Osteoblast (primary cell): ENCODE measurements around the gene CRTC2. TPM values are rescaled to one million over a fixed set of nuclear protein-coding genes. Genes with fewer than 3 reads are reported as not detected.

Source experiments
- DNase-seq: peaks from one replicate; pipeline ENCODE4 v3.0.0; 2011; ENCODE audit warnings: low spot score, mixed read lengths; ENCODE audit not compliant: insufficient read length; ENCODE audit errors: missing footprints
- H2AFZ ChIP-seq: 2 replicates; pipeline ENCODE4 v1.6.0; 2011; ENCODE audit warnings: mild to moderate bottlenecking, low read length
- H3K27ac ChIP-seq: 2 replicates; pipeline ENCODE4 v1.5.1; 2011; ENCODE audit warnings: mild to moderate bottlenecking, low read depth, low read length, moderate library complexity
- H3K27me3 ChIP-seq: 2 replicates; pipeline ENCODE4 v1.6.0; 2012; ENCODE audit warnings: mild to moderate bottlenecking, control low read depth, inconsistent platforms, low read length, moderate library complexity; ENCODE audit not compliant: insufficient read depth
- H3K36me3 ChIP-seq: 2 replicates; pipeline ENCODE4 v1.5.1; 2011; ENCODE audit warnings: mild to moderate bottlenecking, low read length, control low read depth, moderate library complexity; ENCODE audit not compliant: insufficient read depth
- H3K4me1 ChIP-seq: 2 replicates; pipeline ENCODE4 v1.5.1; 2011; ENCODE audit warnings: mild to moderate bottlenecking, low read length, control low read depth, moderate library complexity; ENCODE audit not compliant: insufficient read depth
- H3K4me2 ChIP-seq: 2 replicates; pipeline ENCODE4 v1.6.0; 2011; ENCODE audit warnings: mild to moderate bottlenecking, low read length; ENCODE audit not compliant: insufficient read depth
- H3K4me3 ChIP-seq: fragments of 200-600 bp; sonication (generic); 3 replicates; pipeline ENCODE4 v1.5.1; 2012; ENCODE audit warnings: mild to moderate bottlenecking, low read length, inconsistent platforms; ENCODE audit not compliant: insufficient read depth
- H3K79me2 ChIP-seq: 2 replicates; pipeline ENCODE4 v1.6.0; 2012; ENCODE audit warnings: mild to moderate bottlenecking, low read length, control low read depth, inconsistent platforms; ENCODE audit not compliant: insufficient read depth
- H3K9me3 ChIP-seq: 2 replicates; pipeline ENCODE4 v1.5.1; 2011; ENCODE audit warnings: low read depth, low read length, control low read depth
- H4K20me1 ChIP-seq: 2 replicates; pipeline ENCODE4 v1.6.0; 2012; ENCODE audit warnings: mild to moderate bottlenecking, low read length, control low read depth; ENCODE audit not compliant: insufficient read depth
- CTCF ChIP-seq: IDR thresholded peaks from 2 replicates; pipeline ENCODE4 v1.5.1; 2011; ENCODE audit warnings: mild to moderate bottlenecking, low read depth, low read length, moderate library complexity; ENCODE audit errors: extremely low read depth
- total RNA-seq: library from RNA; depleted of rRNA; stranded (reverse); fragments of >200 nt; gene quantifications from 2 replicates; pipeline ENCODE4 v1.2.3, GENCODE V29; 2012

CRTC2 gene
- total RNA-seq, 1 donor, result 4.7 TPM

DNA sequence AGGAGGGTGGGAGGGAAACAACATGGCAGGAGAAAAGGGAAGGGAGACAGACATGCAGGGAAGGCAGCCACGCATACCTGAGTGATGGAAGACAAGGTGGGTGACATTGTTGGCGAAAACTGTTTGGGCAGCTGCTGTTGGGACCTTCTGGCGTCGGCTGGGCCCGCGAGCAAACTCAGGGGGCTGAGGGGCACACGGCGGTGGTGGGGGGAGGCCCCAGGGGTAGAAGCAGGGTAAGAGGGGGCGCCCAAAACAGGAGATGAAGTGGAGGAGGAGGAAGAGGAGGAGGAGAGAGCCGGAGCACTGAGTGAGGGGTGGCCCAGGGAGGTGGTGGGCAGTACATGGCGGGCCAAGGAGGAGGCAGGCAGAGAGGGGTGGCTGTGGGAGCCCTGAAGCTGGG is 7.2 kb downstream of the CRTC2 start:
- H3K27ac ChIP-seq, result no peak overlapping the region
- H3K36me3 ChIP-seq, result peaks cover 35% of the 10 kb centered on the region
- H3K79me2 ChIP-seq, result peaks cover 37% of the 10 kb centered on the region
- no peak overlapping the region for H2AFZ ChIP-seq
- no peak overlapping the region for H3K4me3 ChIP-seq
- no peaks in the 10 kb centered on the region for H3K27me3 ChIP-seq
- DNase-seq, result peak; percentile 42
- H3K9me3 ChIP-seq, result no peaks in the 10 kb centered on the region
- peaks cover 26% of the 10 kb centered on the region for H4K20me1 ChIP-seq
- peaks cover 5% of the 10 kb centered on the region for H3K4me1 ChIP-seq
- no peak for TF ChIP-seq CTCF
- H3K4me2 ChIP-seq, result no peak overlapping the region

- peak; percentile 100 for DNase-seq
- H3K79me2 ChIP-seq, result peaks cover 29% of the 10 kb centered on the region
- H3K4me3 ChIP-seq, result peak within 1 kb of the TSS; percentile 93
- peak within 1 kb of the TSS; percentile 80 for H2AFZ ChIP-seq
- peak within 1 kb of the TSS; percentile 90 for H3K27ac ChIP-seq
- no peaks in the 10 kb centered on the region for H3K9me3 ChIP-seq
- H3K4me2 ChIP-seq, result peak within 1 kb of the TSS; percentile 91
- H4K20me1 ChIP-seq, result no peaks in the 10 kb centered on the region
- H3K27me3 ChIP-seq, result no peaks in the 10 kb centered on the region
- peaks cover 21% of the 10 kb centered on the region for H3K36me3 ChIP-seq
- H3K4me1 ChIP-seq, result peaks cover 12% of the 10 kb centered on the region
- peak; percentile 70 for TF ChIP-seq CTCF
Observed at GRCh38 chr1:153946622-153947241, 11.7 kb downstream of the CRTC2 start, which contains the start of gene DENND4B. TSS of gene DENND4B (minus strand) at chr1:153946718. CDS start at chr1:153944374, 2,344 bp downstream.

DNA sequence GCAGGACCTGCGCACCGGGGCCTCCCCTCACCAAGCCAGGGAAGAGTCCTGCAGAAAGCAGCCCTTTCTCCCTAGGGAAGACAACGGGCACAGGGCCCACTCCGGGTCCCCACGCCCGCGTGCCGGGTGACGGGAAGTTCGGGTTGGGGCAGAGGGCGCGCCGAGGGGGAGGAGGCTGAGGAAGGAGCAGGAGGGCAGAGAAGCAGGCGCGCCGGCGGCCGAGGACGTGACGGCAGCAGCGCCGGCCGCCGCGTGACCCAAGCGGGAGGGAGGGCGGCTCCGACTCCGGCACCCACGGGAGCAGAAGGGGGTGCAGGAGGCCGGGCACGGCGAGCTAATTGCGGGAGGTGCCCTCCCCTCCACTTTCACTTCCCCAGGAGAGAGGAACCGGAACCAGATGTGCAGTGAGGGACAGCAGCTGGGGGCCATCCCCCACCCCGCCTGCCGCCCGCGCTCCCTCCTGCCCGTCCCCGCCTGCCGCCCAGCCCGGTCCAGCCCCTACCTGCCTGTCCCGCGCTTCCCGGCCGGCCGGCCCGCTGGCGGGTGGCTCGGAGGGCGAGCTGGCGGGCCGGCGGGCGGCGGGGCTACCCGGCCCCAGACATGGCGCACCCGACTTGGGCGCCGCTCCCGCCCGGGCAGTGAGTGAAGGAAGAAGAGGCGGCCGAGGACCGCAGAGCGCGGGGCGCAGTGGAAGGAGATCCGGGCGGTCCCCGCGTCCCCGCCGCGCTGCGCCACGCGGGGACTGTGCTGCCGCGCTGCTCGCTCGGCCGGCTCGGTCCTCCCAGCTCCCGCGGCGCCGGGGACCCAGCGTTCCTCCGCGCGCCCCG is 12.4 kb downstream of the CRTC2 start:
- peak overlapping the region; percentile 90 for H3K27ac ChIP-seq
- H3K4me1 ChIP-seq, result peaks cover 12% of the 10 kb centered on the region
- peaks cover 29% of the 10 kb centered on the region for H3K79me2 ChIP-seq
- H3K4me3 ChIP-seq, result peak overlapping the region; percentile 93
- H4K20me1 ChIP-seq, result no peaks in the 10 kb centered on the region
- peaks cover 21% of the 10 kb centered on the region for H3K36me3 ChIP-seq
- H2AFZ ChIP-seq, result peak overlapping the region; percentile 80
- no peaks in the 10 kb centered on the region for H3K27me3 ChIP-seq
- H3K4me2 ChIP-seq, result peak overlapping the region; percentile 91
- peak; percentile 99 for DNase-seq
- no peak for TF ChIP-seq CTCF
- H3K9me3 ChIP-seq, result no peaks in the 10 kb centered on the region

DNA sequence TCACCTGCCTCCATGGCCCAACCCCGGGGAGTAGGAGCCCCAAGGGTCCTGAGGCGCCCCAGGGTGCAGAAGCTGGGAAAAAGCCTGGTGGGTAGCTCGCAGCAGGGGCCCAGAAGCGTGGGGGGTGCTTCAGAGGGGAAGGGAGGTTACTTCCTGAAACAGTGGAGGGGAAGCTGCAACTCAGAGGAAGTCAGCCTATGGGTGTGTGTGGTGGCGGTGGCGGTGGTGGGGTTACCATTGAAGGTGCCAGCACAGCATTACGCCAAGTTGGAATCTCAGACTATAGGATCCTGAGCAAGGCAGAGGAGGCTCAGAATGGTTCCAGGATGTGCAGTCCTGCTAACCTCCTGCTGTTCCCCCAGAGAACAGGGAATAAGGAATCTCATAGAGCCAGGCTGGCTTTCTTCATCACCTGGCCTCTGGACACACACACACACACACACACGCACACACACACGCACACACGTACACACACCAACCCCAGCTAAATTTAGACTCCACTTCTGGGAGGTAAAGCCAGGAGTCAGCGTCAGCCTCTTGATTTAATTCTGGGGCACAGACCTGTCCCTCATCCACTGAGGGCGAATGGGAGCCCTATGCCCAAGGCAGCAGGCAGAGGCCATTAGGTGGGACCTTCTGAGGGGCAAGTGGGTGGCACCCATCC is 13.1 kb downstream of the CRTC2 start:
- Histone ChIP-seq H3K4me3 (peak overlapping the region; percentile 93), H3K79me2 (peaks cover 29% of the 10 kb centered on the region), H3K27ac (peak overlapping the region; percentile 90), H4K20me1 (no peaks in the 10 kb centered on the region), H3K27me3 (no peaks in the 10 kb centered on the region), H3K4me1 (peaks cover 12% of the 10 kb centered on the region), H2AFZ (peak overlapping the region; percentile 80), H3K4me2 (peak overlapping the region; percentile 91), H3K36me3 (peaks cover 20% of the 10 kb centered on the region), H3K9me3 (no peaks in the 10 kb centered on the region)
- peak; percentile 93 for DNase-seq
- no peak for TF ChIP-seq CTCF
